ENCODE data around the gene TIMM50. TPM values are rescaled to one million over a fixed set of nuclear protein-coding genes. Genes with fewer than 3 reads are reported as not detected.
A peak's percentile ranks its signal among the peaks of the same experiment; 100 is the strongest.
"Not testable (repeated sequence)": the region's sequence is repeated elsewhere in the genome, so short reads cannot be mapped to it uniquely, and the experiment has no call there.

TIMM50 gene
- total RNA-seq, 1 donor: 48.8 TPM

DNA sequence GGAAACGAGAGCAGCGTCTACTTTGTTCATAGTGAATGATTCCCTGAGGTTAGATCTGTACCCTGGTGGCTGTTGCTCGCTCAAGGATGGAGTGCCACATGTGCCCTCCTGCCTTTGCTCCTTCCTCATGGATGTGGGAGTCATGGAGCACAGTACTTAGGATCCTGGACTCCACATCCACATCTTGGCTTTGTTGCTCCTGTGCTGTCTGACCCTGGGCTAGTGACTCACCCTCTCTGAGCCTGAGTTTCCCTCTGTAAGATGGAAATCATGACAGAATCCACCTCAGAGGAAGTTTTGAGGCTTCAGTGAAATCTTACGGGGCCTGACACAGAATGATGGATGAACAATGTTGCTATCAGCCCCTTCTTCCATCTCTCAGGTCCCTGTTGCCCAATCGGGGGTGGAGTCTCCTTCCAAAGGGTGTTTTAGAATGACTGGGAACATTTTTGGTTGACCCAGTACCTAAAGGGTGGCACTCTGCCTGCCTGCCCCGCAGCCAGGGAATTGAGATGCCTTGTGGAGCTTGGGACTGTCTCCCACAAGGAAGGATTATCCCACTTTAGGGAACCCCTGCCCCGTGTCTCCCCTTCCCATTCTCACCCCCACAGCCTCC, 9.8 kb upstream of the TIMM50 start:
- no peak overlapping the region for H3K4me3 ChIP-seq (ENCODE audit: low read depth, low read length)
- DNase-seq (ENCODE audit: low read depth): no peak
- TF ChIP-seq, protein P1, sequence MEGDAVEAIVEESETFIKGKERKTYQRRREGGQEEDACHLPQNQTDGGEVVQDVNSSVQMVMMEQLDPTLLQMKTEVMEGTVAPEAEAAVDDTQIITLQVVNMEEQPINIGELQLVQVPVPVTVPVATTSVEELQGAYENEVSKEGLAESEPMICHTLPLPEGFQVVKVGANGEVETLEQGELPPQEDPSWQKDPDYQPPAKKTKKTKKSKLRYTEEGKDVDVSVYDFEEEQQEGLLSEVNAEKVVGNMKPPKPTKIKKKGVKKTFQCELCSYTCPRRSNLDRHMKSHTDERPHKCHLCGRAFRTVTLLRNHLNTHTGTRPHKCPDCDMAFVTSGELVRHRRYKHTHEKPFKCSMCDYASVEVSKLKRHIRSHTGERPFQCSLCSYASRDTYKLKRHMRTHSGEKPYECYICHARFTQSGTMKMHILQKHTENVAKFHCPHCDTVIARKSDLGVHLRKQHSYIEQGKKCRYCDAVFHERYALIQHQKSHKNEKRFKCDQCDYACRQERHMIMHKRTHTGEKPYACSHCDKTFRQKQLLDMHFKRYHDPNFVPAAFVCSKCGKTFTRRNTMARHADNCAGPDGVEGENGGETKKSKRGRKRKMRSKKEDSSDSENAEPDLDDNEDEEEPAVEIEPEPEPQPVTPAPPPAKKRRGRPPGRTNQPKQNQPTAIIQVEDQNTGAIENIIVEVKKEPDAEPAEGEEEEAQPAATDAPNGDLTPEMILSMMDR (IDR thresholded peaks at IDR 0.05; ENCODE audit: insufficient read depth, low read depth, low read length): no peak

DNA sequence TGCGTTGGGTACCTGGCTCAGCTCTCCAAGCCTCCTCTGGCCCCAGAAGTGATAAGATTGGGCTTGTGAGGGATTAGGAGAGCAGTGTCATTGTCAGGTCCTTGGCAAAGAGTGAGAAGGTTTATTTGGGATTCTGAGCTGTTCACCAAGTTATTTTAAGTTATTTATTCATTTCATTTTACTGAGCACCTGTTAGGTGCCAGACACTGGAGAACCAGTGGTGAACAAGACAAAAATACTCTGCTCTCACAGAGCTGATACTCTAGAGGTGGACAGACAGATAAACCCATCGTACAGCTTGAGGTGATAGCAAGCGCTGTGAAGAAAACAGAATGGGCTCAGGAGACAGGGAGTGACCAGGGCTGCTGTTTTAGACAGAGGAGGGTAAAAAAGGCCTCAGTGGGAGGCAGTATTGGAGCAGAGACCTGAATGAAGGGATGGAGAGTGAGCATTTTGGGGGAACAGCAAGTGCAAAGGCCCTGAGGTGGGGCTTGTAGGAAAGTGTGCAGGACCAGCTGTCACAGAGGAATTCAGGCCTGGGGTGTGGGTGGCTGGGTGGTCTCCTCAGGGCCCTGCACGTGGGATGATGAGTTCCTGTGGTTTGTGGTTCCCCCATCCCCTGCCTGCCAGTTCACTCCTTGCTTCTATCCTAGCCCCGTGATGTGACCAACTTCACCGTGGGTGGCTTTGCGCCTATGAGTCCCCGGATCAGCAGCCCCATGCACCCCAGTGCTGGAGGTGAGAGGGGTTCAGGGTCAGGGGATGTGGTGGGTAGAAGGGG, 8.7 kb upstream of the TIMM50 start:
- TF ChIP-seq, protein P1 (IDR thresholded peaks at IDR 0.05; ENCODE audit: insufficient read depth, low read depth, low read length): no peak
- no peak overlapping the region for H3K4me3 ChIP-seq (ENCODE audit: low read depth, low read length)
- no peak for DNase-seq (ENCODE audit: low read depth)

DNA sequence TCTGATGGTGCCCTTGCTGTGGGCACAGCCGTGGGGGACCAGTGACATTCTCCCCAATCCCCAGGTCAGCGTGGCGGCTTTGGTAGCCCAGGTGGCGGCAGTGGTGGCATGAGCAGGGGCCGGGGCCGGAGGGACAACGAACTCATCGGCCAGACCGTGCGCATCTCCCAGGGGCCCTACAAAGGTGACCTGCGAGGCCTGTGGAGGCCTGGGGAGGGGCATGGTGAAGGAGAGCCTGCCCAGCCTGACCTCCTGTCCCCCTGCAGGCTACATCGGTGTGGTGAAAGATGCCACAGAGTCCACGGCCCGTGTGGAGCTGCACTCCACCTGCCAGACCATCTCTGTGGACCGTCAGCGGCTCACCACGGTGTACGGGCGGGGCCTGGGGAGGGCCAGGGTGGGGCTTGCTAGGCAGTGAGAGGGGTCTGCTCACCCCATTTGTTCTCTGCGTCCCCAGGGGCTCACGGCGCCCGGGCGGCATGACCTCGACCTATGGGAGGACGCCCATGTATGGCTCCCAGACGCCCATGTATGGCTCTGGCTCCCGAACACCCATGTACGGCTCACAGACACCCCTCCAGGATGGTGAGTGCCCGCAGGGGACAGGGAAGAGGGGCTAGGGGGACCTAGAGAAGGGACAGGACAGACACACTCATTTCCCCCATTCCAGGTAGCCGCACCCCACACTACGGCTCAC, 7.7 kb upstream of the TIMM50 start:
- TF ChIP-seq, protein P1 (IDR thresholded peaks at IDR 0.05; ENCODE audit: insufficient read depth, low read depth, low read length): no peak
- DNase-seq (ENCODE audit: low read depth): no peak
- H3K4me3 ChIP-seq (ENCODE audit: low read depth, low read length): no peak overlapping the region

DNA sequence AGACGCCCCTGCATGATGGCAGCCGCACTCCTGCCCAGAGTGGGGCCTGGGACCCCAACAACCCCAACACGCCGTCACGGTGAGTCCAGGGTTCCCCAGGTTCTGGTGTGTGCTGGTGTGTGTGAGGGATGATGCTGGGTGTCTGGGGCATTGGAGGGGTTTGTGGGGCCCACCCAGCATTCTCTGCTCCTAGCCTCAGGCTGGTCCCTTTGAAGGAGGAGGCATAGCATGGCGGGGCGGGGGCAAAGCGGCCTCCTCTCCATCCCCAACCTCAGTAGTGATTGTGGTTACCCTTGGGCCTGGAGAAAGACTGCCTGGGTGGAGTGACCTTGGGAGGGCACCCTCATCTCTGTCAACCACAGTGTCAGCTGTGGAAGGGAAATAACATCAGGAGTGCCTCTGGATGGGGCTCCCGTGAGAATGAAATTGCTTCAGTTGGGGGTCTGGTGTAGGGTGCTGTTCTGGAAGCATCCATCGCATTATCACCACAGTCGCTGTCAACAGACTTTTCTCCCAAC, 7.1 kb upstream of the TIMM50 start:
- TF ChIP-seq, protein P1 (IDR thresholded peaks at IDR 0.05; ENCODE audit: insufficient read depth, low read depth, low read length): no peak
- H3K4me3 ChIP-seq (ENCODE audit: low read depth, low read length): no peak overlapping the region
- no peak for DNase-seq (ENCODE audit: low read depth)

DNA sequence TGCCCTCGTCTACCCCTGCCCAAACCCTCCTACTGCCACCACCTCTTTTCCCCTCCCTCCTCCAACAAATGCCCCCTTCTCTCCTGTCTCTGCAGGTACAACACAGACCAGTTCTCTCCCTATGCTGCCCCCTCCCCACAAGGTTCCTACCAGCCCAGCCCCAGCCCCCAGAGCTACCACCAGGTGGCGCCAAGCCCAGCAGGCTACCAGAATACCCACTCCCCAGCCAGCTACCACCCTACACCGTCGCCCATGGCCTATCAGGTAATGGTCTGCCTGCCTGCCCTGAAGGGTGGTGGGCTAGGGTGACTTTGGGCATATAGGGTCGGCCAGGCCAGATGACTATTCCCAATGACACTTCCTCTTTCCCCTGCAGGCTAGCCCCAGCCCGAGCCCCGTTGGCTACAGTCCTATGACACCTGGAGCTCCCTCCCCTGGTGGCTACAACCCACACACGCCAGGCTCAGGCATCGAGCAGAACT, 6.5 kb upstream of the TIMM50 start:
- DNase-seq (ENCODE audit: low read depth): peak; percentile 44

DNA sequence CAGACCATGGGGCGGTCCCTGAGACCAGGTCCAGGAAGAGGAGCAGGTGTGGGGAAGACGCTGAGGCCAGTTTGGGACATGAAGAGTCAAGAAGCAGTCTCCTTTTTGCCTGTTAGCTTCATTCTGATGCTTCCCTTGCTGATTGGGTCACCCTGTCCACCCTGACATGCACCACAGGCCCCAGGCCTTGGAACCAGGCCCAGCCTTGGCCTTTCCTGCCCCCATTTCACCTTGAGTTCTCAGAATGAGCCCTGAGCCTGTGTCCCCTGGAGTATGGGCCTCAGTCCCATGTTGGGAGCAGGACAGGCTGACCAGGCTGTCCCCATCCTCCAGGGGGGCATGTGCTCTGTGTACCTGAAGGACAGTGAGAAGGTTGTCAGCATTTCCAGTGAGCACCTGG, 4.9 kb upstream of the TIMM50 start:
- TF ChIP-seq, protein P1 (IDR thresholded peaks at IDR 0.05; ENCODE audit: insufficient read depth, low read depth, low read length): no peak
- DNase-seq (ENCODE audit: low read depth): no peak
- H3K4me3 ChIP-seq (ENCODE audit: low read depth, low read length): no peak overlapping the region

More for the DNA sequence above, 6.5 kb upstream of the TIMM50 start:
- H3K4me3 ChIP-seq (ENCODE audit: low read depth, low read length): no peak overlapping the region
- TF ChIP-seq, protein P1 (IDR thresholded peaks at IDR 0.05; ENCODE audit: insufficient read depth, low read depth, low read length): peak; percentile 87

DNA sequence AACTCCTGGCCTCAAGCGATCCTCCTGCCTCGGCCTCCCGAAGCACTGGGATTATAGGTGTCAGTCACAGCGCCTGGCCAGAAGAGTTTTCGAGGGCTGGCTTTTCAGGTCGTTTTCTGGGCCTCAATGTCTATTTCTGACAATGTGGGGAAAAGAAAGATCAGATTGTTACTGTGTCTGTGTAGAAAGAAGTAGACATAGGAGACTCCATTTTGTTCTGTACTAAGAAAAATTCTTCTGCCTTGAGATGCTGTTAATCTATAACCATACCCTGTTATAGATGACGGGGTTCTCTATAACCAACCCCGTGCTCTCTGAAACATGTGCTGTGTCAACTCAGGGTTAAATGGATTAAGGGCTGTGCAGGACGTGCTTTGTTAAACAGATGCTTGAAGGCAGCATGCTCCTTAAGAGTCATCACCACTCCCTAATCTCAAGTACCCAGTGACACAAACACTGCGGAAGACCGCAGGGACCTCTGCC, 1.3 kb upstream of the TIMM50 start:
- not testable (repeated sequence) for DNase-seq (ENCODE audit: low read depth)

More for the DNA sequence above, 1.3 kb upstream of the TIMM50 start:
- H3K4me3 ChIP-seq (ENCODE audit: low read depth, low read length): not testable (repeated sequence)

Measured in fibroblast of villous mesenchyme (primary cell).